HepG2 (cell line): ENCODE results near the gene GPBP1. TPM values are rescaled to one million over a fixed set of nuclear protein-coding genes. Genes with fewer than 3 reads are reported as not detected.

Experiments used
- CBX2 ChIP-seq, 2 experiments: fragments of 200-600 bp in 1 of 2; sonication (generic); formaldehyde crosslinking in 1 of 2; IDR thresholded peaks; 2 replicates each; pipeline versions ENCODE4 v1.7.0 to v1.8.1; 2018 to 2022; ENCODE audit warnings: low read depth in 2 of 2, low read length in 1 of 2, mild to moderate bottlenecking in 1 of 2, missing genetic modification reagents in 1 of 2
- FOXO4 ChIP-seq: sonication (generic); formaldehyde crosslinking; conservative IDR thresholded peaks from 2 replicates; pipeline ENCODE4 v1.8.1; 2023; ENCODE audit warnings: missing genetic modification reagents
- KDM5A ChIP-seq: fragments of 200-600 bp; sonication (generic); IDR thresholded peaks from 2 replicates; pipeline ENCODE4 v1.7.0; 2018; ENCODE audit warnings: antibody characterized with exemption, mild to moderate bottlenecking, low read length, borderline replicate concordance
- MED1 ChIP-seq: sonication (generic); formaldehyde crosslinking; IDR thresholded peaks from 2 replicates; pipeline ENCODE4 v1.4.0; 2020; ENCODE audit warnings: missing genetic modification reagents
- MLLT10 ChIP-seq: sonication (generic); formaldehyde crosslinking; IDR thresholded peaks from 2 replicates; pipeline ENCODE4 v1.4.0; 2020; ENCODE audit warnings: missing genetic modification reagents
- SP5 ChIP-seq: IDR thresholded peaks from 2 replicates; pipeline ENCODE4 v1.6.1; 2016; ENCODE audit warnings: low read depth, borderline replicate concordance
- THAP7 ChIP-seq: sonication (generic); formaldehyde crosslinking; IDR thresholded peaks from 2 replicates; pipeline ENCODE4 v1.8.1; 2023; ENCODE audit warnings: mild to moderate bottlenecking, missing genetic modification reagents
- THYN1 ChIP-seq: sonication (generic); formaldehyde crosslinking; IDR thresholded peaks from 2 replicates; pipeline ENCODE4 v1.8.1; 2023; ENCODE audit warnings: low read depth, mild to moderate bottlenecking, moderate library complexity, missing genetic modification reagents, borderline replicate concordance
- ZBTB40 ChIP-seq, 2 experiments: fragments of 450-650 bp in 1 of 2; sonication (generic) in 1 of 2; formaldehyde crosslinking in 1 of 2; IDR thresholded peaks; 2 replicates each; pipeline versions ENCODE4 v1.6.1 to v1.8.0; 2016 to 2022; ENCODE audit warnings: antibody characterized with exemption in 1 of 2, mild to moderate bottlenecking in 1 of 2, missing genetic modification reagents in 1 of 2
- ZFX ChIP-seq: sonication (generic); formaldehyde crosslinking; IDR thresholded peaks from 2 replicates; pipeline ENCODE4 v1.4.0; 2020; ENCODE audit warnings: mild to moderate bottlenecking, low read depth, missing genetic modification reagents, moderate library complexity
- ZNF639 ChIP-seq: conservative IDR thresholded peaks from 2 replicates; pipeline ENCODE4 v1.6.1; 2018; ENCODE audit warnings: missing genetic modification reagents
- polyA plus RNA-seq, 8 experiments: library from polyadenylated mRNA; depleted of rRNA in 3 of 8; stranded (reverse) in 7 of 8; unstranded in 1 of 8; fragments of >200 nt; fragmentation: Illumina TruSeq in 4 of 8; extraction: Trizol in 4 of 8; gene quantifications; 2 replicates each; pipeline versions ENCODE4 v1.2.1 to v1.2.3, GENCODE V29; 2011 to 2016; ENCODE audit warnings: low read depth in 4 of 8, missing spikeins in 1 of 8, mixed read lengths in 1 of 8; ENCODE audit not compliant: insufficient read depth in 1 of 8
- total RNA-seq, 5 experiments: library from RNA; depleted of rRNA; stranded (reverse); fragments of >200 nt; fragmentation: Illumina TruSeq; extraction: Trizol; gene quantifications; 2 replicates each; pipeline ENCODE4 v1.2.3, GENCODE V29; 2016; ENCODE audit warnings: low read depth in 1 of 5

The GPBP1 gene
- total and polyA plus RNA-seq, 2 of the 13 experiments (the other 11 are each of a cell fraction or from before 2014, with no cell fraction given), result 27.1 to 72.2 TPM

GRCh38 chr5:57173319-57174127 is at the start of gene GPBP1 (continued):
- no peak for TF ChIP-seq ZBTB40 (IDR thresholded peaks at IDR 0.05)
- peak; percentile 62; the same call in 1 of the 2 replicates for TF ChIP-seq ZBTB40 (CRISPR knock-in tag; IDR thresholded peaks at IDR 0.05)
- TF ChIP-seq THAP7 (CRISPR knock-in tag), result 0 out of 2 replicates have a peak, but pooled peaks have one; percentile 34
- no peak for TF ChIP-seq SP5 (CRISPR knock-in tag)
- peak; percentile 33; the same call in 1 of the 2 replicates for TF ChIP-seq ZFX
- TF ChIP-seq MLLT10, result no peak
- TF ChIP-seq THYN1 (CRISPR knock-in tag), result no peak
- TF ChIP-seq MED1, result peak; percentile 67
- TF ChIP-seq FOXO4 (CRISPR knock-in tag), result no peak
- TF ChIP-seq KDM5A, result no peak; the same call in 1 of the 2 replicates
- peak; percentile 96 for TF ChIP-seq ZNF639 (CRISPR knock-in tag)
- no peak for TF ChIP-seq CBX2 (IDR thresholded peaks at IDR 0.05; ENCODE audit: low read depth, low read length)
- no peak for TF ChIP-seq CBX2 (CRISPR knock-in tag; IDR thresholded peaks at IDR 0.05; ENCODE audit: low read depth)
